WTC11 (cell line): ENCODE measurements around the gene BAIAP2L2. TPM values are rescaled to one million over a fixed set of nuclear protein-coding genes. Genes with fewer than 3 reads are reported as not detected.

Source experiments
- ATAC-seq: fragments of 200-7000 bp; cut with Tn5 transposase; 2 replicates; pipeline ENCODE4 v1.10.0; 2021; ENCODE audit warnings: mild to moderate bottlenecking, moderate library complexity
- CTCF ChIA-PET: fragments of 300-600 bp; sonication (Branson Sonifier 250); formaldehyde crosslinking; loops from one replicate; lab custom pipeline; 2021; ENCODE audit warnings: antibody characterized with exemption; lab: Charles Lee
- POLR2A ChIA-PET: fragments of 350-600 bp; sonication (Branson Sonifier 250); formaldehyde crosslinking; loops from one replicate; lab custom pipeline; 2021; ENCODE audit warnings: antibody characterized with exemption; lab: Charles Lee
- DNase-seq: peaks from one replicate; pipeline ENCODE4 v3.0.0; 2021; ENCODE audit warnings: low spot score
- H3K27ac Mint-ChIP-seq: 2 replicates; pipeline ENCODE4 v1.8.0; 2021; ENCODE audit warnings: mixed read lengths
- H3K27me3 Mint-ChIP-seq: 2 replicates; pipeline ENCODE4 v1.8.0; 2021; ENCODE audit warnings: low read depth, mild to moderate bottlenecking, moderate library complexity, mixed read lengths
- H3K36me3 Mint-ChIP-seq: 2 replicates; pipeline ENCODE4 v1.8.0; 2021; ENCODE audit warnings: mixed read lengths
- H3K4me1 Mint-ChIP-seq: 2 replicates; pipeline ENCODE4 v1.8.0; 2022; ENCODE audit warnings: mixed read lengths
- H3K4me3 Mint-ChIP-seq: 2 replicates; pipeline ENCODE4 v1.8.0; 2021; ENCODE audit warnings: mild to moderate bottlenecking, moderate library complexity, mixed read lengths
- H3K9me3 Mint-ChIP-seq: 2 replicates; pipeline ENCODE4 v1.8.0; 2021; ENCODE audit warnings: mixed read lengths
- AR ChIP-seq: fragments of 250-450 bp; sonication (Bioruptor Pico); IDR thresholded peaks from 2 replicates; pipeline ENCODE4 v1.9.0; 2021; ENCODE audit warnings: mild to moderate bottlenecking
- CDX4 ChIP-seq: fragments of 250-450 bp; sonication (Bioruptor Pico); IDR thresholded peaks from 2 replicates; pipeline ENCODE4 v1.9.0; 2021; ENCODE audit warnings: moderate library complexity, mild to moderate bottlenecking, inconsistent platforms, borderline replicate concordance
- CREM ChIP-seq: sonication (generic); formaldehyde crosslinking; IDR thresholded peaks from 2 replicates; pipeline ENCODE4 v1.8.1; 2022; ENCODE audit warnings: mild to moderate bottlenecking, missing genetic modification reagents, moderate library complexity
- CTCF ChIP-seq: fragments of 200-600 bp; IDR thresholded peaks from 2 replicates; pipeline ENCODE4 v1.8.0; 2022; ENCODE audit warnings: antibody characterized with exemption
- E2F1 ChIP-seq: sonication (generic); formaldehyde crosslinking; IDR thresholded peaks from 2 replicates; pipeline ENCODE4 v1.8.0; 2022; ENCODE audit warnings: mild to moderate bottlenecking, missing genetic modification reagents
- E2F4 ChIP-seq: sonication (generic); formaldehyde crosslinking; IDR thresholded peaks from 2 replicates; pipeline ENCODE4 v1.8.1; 2022; ENCODE audit warnings: low read depth, mild to moderate bottlenecking, moderate library complexity, missing genetic modification reagents, borderline replicate concordance
- ERG ChIP-seq: fragments of 250-450 bp; sonication (Bioruptor Pico); IDR thresholded peaks from 2 replicates; pipeline ENCODE4 v1.8.0; 2021; ENCODE audit warnings: mild to moderate bottlenecking
- IRF2 ChIP-seq: sonication (generic); formaldehyde crosslinking; IDR thresholded peaks from 2 replicates; pipeline ENCODE4 v1.8.0; 2022; ENCODE audit warnings: low read depth, missing genetic modification reagents, borderline replicate concordance
- MAX ChIP-seq: sonication (generic); formaldehyde crosslinking; IDR thresholded peaks from 2 replicates; pipeline ENCODE4 v1.8.0; 2022; ENCODE audit warnings: mild to moderate bottlenecking, missing genetic modification reagents
- NR1H2 ChIP-seq: sonication (generic); formaldehyde crosslinking; IDR thresholded peaks from 2 replicates; pipeline ENCODE4 v1.9.0; 2021; ENCODE audit warnings: mild to moderate bottlenecking, moderate library complexity, missing genetic modification reagents
- NR3C1 ChIP-seq: sonication (generic); formaldehyde crosslinking; conservative IDR thresholded peaks from 2 replicates; pipeline ENCODE4 v1.8.1; 2023; ENCODE audit warnings: low read depth, mild to moderate bottlenecking, missing genetic modification reagents
- RELA ChIP-seq: sonication (generic); formaldehyde crosslinking; IDR thresholded peaks from 2 replicates; pipeline ENCODE4 v1.8.1; 2022; ENCODE audit warnings: missing genetic modification reagents, mild to moderate bottlenecking, borderline replicate concordance
- SMAD3 ChIP-seq: sonication (generic); formaldehyde crosslinking; IDR thresholded peaks from 2 replicates; pipeline ENCODE4 v1.8.0; 2022; ENCODE audit warnings: missing genetic modification reagents, mild to moderate bottlenecking, borderline replicate concordance
- SP1 ChIP-seq: sonication (generic); formaldehyde crosslinking; conservative IDR thresholded peaks from 2 replicates; pipeline ENCODE4 v1.8.1; 2022; ENCODE audit warnings: missing genetic modification reagents
- TEAD4 ChIP-seq: sonication (generic); formaldehyde crosslinking; IDR thresholded peaks from 2 replicates; pipeline ENCODE4 v1.8.0; 2022; ENCODE audit warnings: mild to moderate bottlenecking, missing genetic modification reagents
- ZNF121 ChIP-seq: sonication (generic); formaldehyde crosslinking; IDR thresholded peaks from 2 replicates; pipeline ENCODE4 v1.8.0; 2023; ENCODE audit warnings: missing genetic modification reagents
- total RNA-seq: library from RNA; stranded (reverse); gene quantifications from 3 replicates; pipeline ENCODE4 v1.2.3, GENCODE V29; 2021

BAIAP2L2 gene
- total RNA-seq, 1 experiment from 2014 or later, result 3.0 TPM

GRCh38 chr22:38108561-38109319 is 1.7 kb downstream of the BAIAP2L2 start:
- DNase-seq (no peak), ATAC-seq (no peak)
- ChIA-PET CTCF (interaction anchor here (1.1 to 11.1 kb wide), 5 partner anchors 8 to 57 kb away, joined by 4 to 222 read pairs (median 5); no protein-coding TSS in a partner anchor), POLR2A (no interaction called here)
- no peaks in the 10 kb centered on the region for H3K9me3 Mint-ChIP-seq
- H3K36me3 Mint-ChIP-seq, result no peaks in the 10 kb centered on the region
- no peak overlapping the region for H3K27ac Mint-ChIP-seq
- no peaks in the 10 kb centered on the region; the same call in 1 of the 2 replicates for H3K27me3 Mint-ChIP-seq
- peaks cover 4% of the 10 kb centered on the region for H3K4me1 Mint-ChIP-seq
- no peak for TF ChIP-seq TEAD4 (CRISPR knock-in tag)
- TF ChIP-seq, all 79 proteins: peak for 0
- H3K4me3 Mint-ChIP-seq, result no peak overlapping the region

- ATAC-seq (no peak), DNase-seq (no peak)
- TF ChIP-seq E2F4 (CRISPR knock-in tag), result no peak
- no peak for TF ChIP-seq IRF2 (CRISPR knock-in tag)
- TF ChIP-seq ERG, result no peak
- TF ChIP-seq SP1 (CRISPR knock-in tag), result no peak
- no peak for TF ChIP-seq MAX (CRISPR knock-in tag)
- no peak for TF ChIP-seq NR1H2 (CRISPR knock-in tag)
- no peak for TF ChIP-seq AR (CRISPR knock-in tag)
- TF ChIP-seq ZNF121 (CRISPR knock-in tag), result no peak
- TF ChIP-seq CTCF, result no peak
- TF ChIP-seq E2F1 (CRISPR knock-in tag), result no peak
- no peak for TF ChIP-seq RELA (CRISPR knock-in tag)
- TF ChIP-seq CDX4 (CRISPR knock-in tag), result no peak
- TF ChIP-seq CREM (CRISPR knock-in tag), result no peak
- TF ChIP-seq SMAD3, result no peak
- no peak for TF ChIP-seq NR3C1
- Mint-ChIP-seq H3K4me3 (no peak overlapping the region), H3K9me3 (no peaks in the 10 kb centered on the region), H3K36me3 (no peaks in the 10 kb centered on the region), H3K27ac (no peak overlapping the region), H3K27me3 (no peaks in the 10 kb centered on the region; the same call in 1 of the 2 replicates), H3K4me1 (peaks cover 4% of the 10 kb centered on the region)
- ChIA-PET CTCF (interaction anchor here (1.0 to 11.1 kb wide), 5 partner anchors 7 to 56 kb away, joined by 4 to 222 read pairs (median 4); no protein-coding TSS in a partner anchor), POLR2A (interaction anchor here (0.5 to 1.0 kb wide), 2 partner anchors 10 to 31 kb away, joined by 3 read pairs; no protein-coding TSS in a partner anchor)
Measured at GRCh38 chr22:38107692-38108515, 2.6 kb downstream of the BAIAP2L2 start.
